Prostate gland (tissue), 2 donors: Measurements from ENCODE around the gene NMNAT1.

Source experiments
- CTCF ChIP-seq, 4 experiments: fragments of 200-600 bp in 2 of 4; fragments of 450-650 bp in 2 of 4; sonication (generic) in 2 of 4; IDR thresholded peaks; 1 replicate in 3 of 4; 2 replicates in 1 of 4; pipeline ENCODE4 v1.5.1; 2016 to 2019; ENCODE audit warnings: antibody characterized with exemption in 4 of 4, mild to moderate bottlenecking in 2 of 4, moderate library complexity in 2 of 4
- POLR2A ChIP-seq: fragments of 450-650 bp; IDR thresholded peaks from one replicate; pipeline ENCODE4 v1.6.1; 2016; ENCODE audit warnings: antibody characterized with exemption, mild to moderate bottlenecking
- POLR2AphosphoS5 ChIP-seq: sonication (generic); formaldehyde crosslinking; IDR thresholded peaks from one replicate; pipeline ENCODE4 v1.6.1; 2017; ENCODE audit warnings: antibody characterized with exemption

- TF ChIP-seq CTCF (IDR thresholded peaks at IDR 0.05) (no peak), POLR2A (no peak), POLR2AphosphoS5 (no peak)
Observed at GRCh38 chr1:9946315-9946714, 3.0 kb downstream of the NMNAT1 start.
